Endodermal cell (in vitro differentiated cells): ENCODE results near the gene RRP8. TPM values are rescaled to one million over a fixed set of nuclear protein-coding genes. Genes with fewer than 3 reads are reported as not detected.
A peak's percentile ranks its signal among the peaks of the same experiment; 100 is the strongest.

ENCODE experiments used
- DNase-seq: peaks from one replicate; pipeline ENCODE4 v3.0.0-alpha.2; 2017
- H3K27ac ChIP-seq: 2 replicates; pipeline ENCODE4 v1.5.1; 2013; ENCODE audit warnings: mild to moderate bottlenecking, low read depth, low read length, moderate library complexity
- H3K27me3 ChIP-seq: 2 replicates; pipeline ENCODE4 v1.6.1; 2013; ENCODE audit warnings: mild to moderate bottlenecking, low read length, moderate library complexity; ENCODE audit not compliant: insufficient read depth, control insufficient read depth, poor library complexity, severe bottlenecking
- H3K36me3 ChIP-seq: 2 replicates; pipeline ENCODE4 v1.7.0; 2013; ENCODE audit warnings: mild to moderate bottlenecking, low read length, moderate library complexity; ENCODE audit not compliant: control insufficient read depth, insufficient read depth
- H3K4me1 ChIP-seq: one replicate; pipeline ENCODE4 v1.7.0; 2013; ENCODE audit warnings: low read length; ENCODE audit not compliant: control insufficient read depth, insufficient read depth
- H3K4me3 ChIP-seq: 2 replicates; pipeline ENCODE4 v1.5.1; 2013; ENCODE audit warnings: mild to moderate bottlenecking, low read length, moderate library complexity
- H3K9ac ChIP-seq: 2 replicates; pipeline ENCODE4 v1.6.1; 2013; ENCODE audit warnings: mild to moderate bottlenecking, low read length, moderate library complexity; ENCODE audit not compliant: poor library complexity, severe bottlenecking; ENCODE audit errors: extremely low read depth
- H3K9me3 ChIP-seq: 2 replicates; pipeline ENCODE4 v1.6.1; 2013; ENCODE audit warnings: mild to moderate bottlenecking, low read length, moderate library complexity; ENCODE audit not compliant: control insufficient read depth
- H3K27ac Mint-ChIP-seq: 2 replicates; pipeline ENCODE4 v1.8.0; 2020; ENCODE audit warnings: mixed read lengths
- H3K27me3 Mint-ChIP-seq: 2 replicates; pipeline ENCODE4 v1.8.0; 2021; ENCODE audit warnings: mild to moderate bottlenecking, mixed read lengths; ENCODE audit not compliant: insufficient read depth
- H3K36me3 Mint-ChIP-seq: 2 replicates; pipeline ENCODE4 v1.8.0; 2020; ENCODE audit warnings: low read depth, mixed read lengths
- H3K4me1 Mint-ChIP-seq: 2 replicates; pipeline ENCODE4 v1.8.0; 2020; ENCODE audit warnings: mixed read lengths
- H3K4me3 Mint-ChIP-seq: 2 replicates; pipeline ENCODE4 v1.8.0; 2020; ENCODE audit warnings: mild to moderate bottlenecking, moderate library complexity, mixed read lengths
- H3K9me3 Mint-ChIP-seq: 2 replicates; pipeline ENCODE4 v1.8.0; 2020; ENCODE audit warnings: mild to moderate bottlenecking, mixed read lengths
- CTCF ChIP-seq: fragments of 200-600 bp; sonication (generic); conservative IDR thresholded peaks from 2 replicates; pipeline ENCODE4 v1.5.0; 2021; ENCODE audit warnings: antibody characterized with exemption, mild to moderate bottlenecking
- WGBS, 2 experiments: methylation state at CpG; one replicate each; pipeline versions ENCODE4 v1.1.5 to v1.1.7; 2013; ENCODE audit warnings: missing lambda C conversion rate in 2 of 2, mixed read lengths in 1 of 2; ENCODE audit not compliant: insufficient coverage in 1 of 2, insufficient read length in 1 of 2; 5-methylcytosine and 5-hydroxymethylcytosine counted together
- total RNA-seq, 2 donors: library from RNA; stranded (reverse); fragmentation: NEBNext Ultra II Directional in 1 of 2; extraction: Animal tissue kit (Norgen Biotek cat#: 25700) in 1 of 2; gene quantifications; 2 replicates in 1 of 2; 3 replicates in 1 of 2; pipeline ENCODE4 v1.2.1, GENCODE V29; 2021

RRP8 gene
- total RNA-seq, 2 donors from 2014 or later = 11.0 to 12.8 TPM

- H3K27me3 Mint-ChIP-seq = peaks cover 1% of the 10 kb centered on the region
- no peak overlapping the region for H3K4me3 ChIP-seq
- DNase-seq = peak; percentile 61
- H3K27ac ChIP-seq = no peak overlapping the region
- no peak overlapping the region for H3K27ac Mint-ChIP-seq
- H3K4me3 Mint-ChIP-seq = no peak overlapping the region
- no peaks in the 10 kb centered on the region for H3K9me3 ChIP-seq
- H3K36me3 ChIP-seq = no peaks in the 10 kb centered on the region
- 93 to 95% methylated on average over 14 to 22 of the region's 22 CpGs for WGBS, 2 experiments
- H3K27me3 ChIP-seq = no peaks in the 10 kb centered on the region
- H3K36me3 Mint-ChIP-seq = peaks cover 2% of the 10 kb centered on the region
- peaks cover 7% of the 10 kb centered on the region for H3K4me1 Mint-ChIP-seq
- no peaks in the 10 kb centered on the region for H3K9me3 Mint-ChIP-seq
- H3K9ac ChIP-seq = no peak overlapping the region
- no peaks in the 10 kb centered on the region for H3K4me1 ChIP-seq
- no peak for TF ChIP-seq CTCF
Measured at GRCh38 chr11:6571434-6572008, 31.9 kb downstream of the RRP8 start.

- 95 to 98% methylated on average over 47 to 62 of the region's 62 CpGs for WGBS, 2 experiments
- no peak overlapping the region for H3K27ac Mint-ChIP-seq
- H3K4me3 ChIP-seq = no peak overlapping the region
- DNase-seq = peak; percentile 61
- no peaks in the 10 kb centered on the region for H3K9me3 Mint-ChIP-seq
- H3K27me3 ChIP-seq = no peaks in the 10 kb centered on the region
- H3K4me1 ChIP-seq = no peaks in the 10 kb centered on the region
- no peaks in the 10 kb centered on the region for H3K9me3 ChIP-seq
- no peak overlapping the region for H3K9ac ChIP-seq
- no peak overlapping the region for H3K27ac ChIP-seq
- H3K36me3 ChIP-seq = no peaks in the 10 kb centered on the region
- H3K36me3 Mint-ChIP-seq = peaks cover 2% of the 10 kb centered on the region
- H3K4me1 Mint-ChIP-seq = peaks cover 7% of the 10 kb centered on the region
- no peak overlapping the region for H3K4me3 Mint-ChIP-seq
- TF ChIP-seq CTCF = no peak
- H3K27me3 Mint-ChIP-seq = peaks cover 1% of the 10 kb centered on the region
Measured at GRCh38 chr11:6570691-6571427, 32.6 kb downstream of the RRP8 start.

- no peak overlapping the region for H3K27ac Mint-ChIP-seq
- no peaks in the 10 kb centered on the region for H3K4me1 ChIP-seq
- no peak for DNase-seq
- no peak overlapping the region for H3K4me3 Mint-ChIP-seq
- H3K27ac ChIP-seq = no peak overlapping the region
- no peaks in the 10 kb centered on the region for H3K36me3 ChIP-seq
- H3K9me3 Mint-ChIP-seq = no peaks in the 10 kb centered on the region
- TF ChIP-seq CTCF = no peak
- no peak overlapping the region for H3K4me3 ChIP-seq
- H3K4me1 Mint-ChIP-seq = peaks cover 7% of the 10 kb centered on the region
- 86 to 97% methylated on average over 5 of the region's 5 CpGs for WGBS, 2 experiments
- peaks cover 1% of the 10 kb centered on the region for H3K27me3 Mint-ChIP-seq
- no peaks in the 10 kb centered on the region for H3K9me3 ChIP-seq
- peaks cover 2% of the 10 kb centered on the region for H3K36me3 Mint-ChIP-seq
- no peak overlapping the region for H3K9ac ChIP-seq
- no peaks in the 10 kb centered on the region for H3K27me3 ChIP-seq
Measured at GRCh38 chr11:6569706-6570105, 33.7 kb downstream of the RRP8 start.
